Common myeloid progenitor, CD34-positive (primary cell): ENCODE measurements around the gene TMEM17.

Experiments
- CTCF ChIA-PET: fragments of 350-600 bp; sonication (Branson Sonifier 250); formaldehyde crosslinking; loops from one replicate; lab custom pipeline; 2021; ENCODE audit warnings: antibody characterized with exemption; lab: Charles Lee
- POLR2A ChIA-PET: fragments of 350-600 bp; sonication (Branson Sonifier 250); formaldehyde crosslinking; loops from one replicate; lab custom pipeline; 2021; ENCODE audit warnings: antibody characterized with exemption; lab: Charles Lee
- DNase-seq, 3 donors: peaks; one replicate each; pipeline versions ENCODE4 v3.0.0 to v3.0.0-alpha.2; 2013
- H3K27ac ChIP-seq, 2 experiments: 1 replicate in 1 of 2; 2 replicates in 1 of 2; pipeline ENCODE4 v1.7.0; 2013; ENCODE audit warnings: inconsistent platforms in 2 of 2, low read length in 2 of 2, mild to moderate bottlenecking in 2 of 2, low read depth in 1 of 2, moderate library complexity in 1 of 2; ENCODE audit not compliant: severe bottlenecking in 2 of 2, insufficient read depth in 1 of 2, poor library complexity in 1 of 2
- H3K27me3 ChIP-seq, 5 experiments: replicated peaks in 2 of 5; 1 replicate in 3 of 5; 2 replicates in 2 of 5; pipeline versions ENCODE4 v1.6.1 to v1.7.0; 2013; ENCODE audit warnings: low read length in 4 of 5, mild to moderate bottlenecking in 2 of 5, moderate library complexity in 2 of 5, inconsistent platforms in 1 of 5; ENCODE audit not compliant: insufficient read depth in 5 of 5, control insufficient read depth in 4 of 5
- H3K36me3 ChIP-seq, 4 experiments: 1 replicate in 2 of 4; 2 replicates in 2 of 4; pipeline versions ENCODE4 v1.6.1 to v1.7.0; 2013; ENCODE audit warnings: low read length in 3 of 4, control low read depth in 1 of 4, mild to moderate bottlenecking in 1 of 4; ENCODE audit not compliant: control insufficient read depth in 4 of 4, insufficient read depth in 4 of 4
- H3K4me1 ChIP-seq, 4 experiments: 1 replicate in 3 of 4; 2 replicates in 1 of 4; pipeline versions ENCODE4 v1.6.1 to v1.7.1; 2013; ENCODE audit warnings: low read length in 3 of 4, mild to moderate bottlenecking in 3 of 4, control low read depth in 1 of 4, inconsistent platforms in 1 of 4, moderate library complexity in 1 of 4; ENCODE audit not compliant: control insufficient read depth in 4 of 4, insufficient read depth in 4 of 4; ENCODE audit errors: control extremely low read depth in 1 of 4
- H3K4me3 ChIP-seq, 7 experiments: 1 replicate in 4 of 7; 2 replicates in 3 of 7; pipeline versions ENCODE4 v1.5.1 to v1.7.0; 2013; ENCODE audit warnings: mild to moderate bottlenecking in 7 of 7, low read length in 6 of 7, moderate library complexity in 6 of 7, inconsistent platforms in 2 of 7, low read depth in 2 of 7, control low read depth in 1 of 7; ENCODE audit not compliant: insufficient read depth in 4 of 7, control insufficient read depth in 1 of 7; ENCODE audit errors: extremely low read depth in 1 of 7
- H3K9me3 ChIP-seq, 5 experiments: 1 replicate in 4 of 5; 2 replicates in 1 of 5; pipeline versions ENCODE4 v1.6.1 to v1.7.1; 2013; ENCODE audit warnings: low read length in 4 of 5, mild to moderate bottlenecking in 2 of 5, inconsistent platforms in 1 of 5, low read depth in 1 of 5, moderate library complexity in 1 of 5; ENCODE audit not compliant: control insufficient read depth in 4 of 5, insufficient read depth in 2 of 5; ENCODE audit errors: control extremely low read depth in 1 of 5
- WGBS: methylation state at CpG from one replicate; pipeline ENCODE4 v1.1.5; 2013; ENCODE audit not compliant: insufficient coverage; 5-methylcytosine and 5-hydroxymethylcytosine counted together

TMEM17 gene

DNA sequence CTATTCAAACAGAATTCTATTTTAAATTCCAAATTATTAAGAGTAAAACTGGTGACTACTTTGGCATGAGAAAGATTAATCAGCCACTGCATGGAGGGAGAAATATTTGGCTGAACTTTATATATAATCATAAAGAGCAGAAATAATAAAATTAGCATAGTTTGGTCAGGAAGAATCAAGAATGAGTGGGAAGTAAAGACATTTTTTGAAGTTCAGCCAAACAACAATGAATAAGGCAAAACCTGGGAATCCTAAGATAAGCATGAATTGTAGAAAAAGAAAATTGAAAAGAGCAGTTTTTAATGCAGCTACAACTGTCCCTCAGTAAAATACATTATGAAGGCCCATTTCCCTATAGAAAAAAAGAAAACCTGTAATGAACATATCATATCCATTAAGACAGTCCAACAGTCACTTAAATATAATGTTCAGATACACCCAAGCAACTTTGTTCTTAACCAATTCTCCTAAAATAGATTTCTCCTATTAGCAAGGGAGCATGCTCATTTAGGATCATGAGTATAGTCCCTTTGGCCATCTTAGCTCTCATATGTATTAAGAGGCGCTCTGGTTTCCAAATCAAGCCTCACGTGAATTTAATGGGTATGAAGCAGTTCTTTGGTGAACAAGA, 6.5 kb downstream of the TMEM17 start:
- Histone ChIP-seq H3K27ac (peak overlapping the region in 1 of 2 experiments; percentile 36), H3K4me1 (peaks cover 0 to 19% (median 0%) of the 10 kb centered on the region in 4 experiments), H3K27me3 (no peaks in the 10 kb centered on the region), H3K9me3 (no peaks in the 10 kb centered on the region), H3K36me3 (peaks cover 0 to 5% (median 3%) of the 10 kb centered on the region in 4 experiments), H3K4me3 (no peak overlapping the region)
- ChIA-PET POLR2A (no interaction called here), CTCF (no interaction called here)
- WGBS, result no CpG with 5 or more reads among the region's 2 CpGs
- DNase-seq, result no peak

- peaks cover 0 to 5% (median 3%) of the 10 kb centered on the region in 4 experiments for H3K36me3 ChIP-seq
- no peaks in the 10 kb centered on the region for H3K9me3 ChIP-seq
- H3K27ac ChIP-seq, result peak overlapping the region in 1 of 2 experiments; percentile 36
- H3K4me3 ChIP-seq, result no peak overlapping the region
- no peaks in the 10 kb centered on the region for H3K27me3 ChIP-seq
- no peak for DNase-seq
- H3K4me1 ChIP-seq, result peaks cover 0 to 19% (median 0%) of the 10 kb centered on the region in 4 experiments
- POLR2A ChIA-PET, result no interaction called here
- CTCF ChIA-PET, result no interaction called here
Measured at GRCh38 chr2:62498739-62499138, 7.3 kb downstream of the TMEM17 start.

DNA sequence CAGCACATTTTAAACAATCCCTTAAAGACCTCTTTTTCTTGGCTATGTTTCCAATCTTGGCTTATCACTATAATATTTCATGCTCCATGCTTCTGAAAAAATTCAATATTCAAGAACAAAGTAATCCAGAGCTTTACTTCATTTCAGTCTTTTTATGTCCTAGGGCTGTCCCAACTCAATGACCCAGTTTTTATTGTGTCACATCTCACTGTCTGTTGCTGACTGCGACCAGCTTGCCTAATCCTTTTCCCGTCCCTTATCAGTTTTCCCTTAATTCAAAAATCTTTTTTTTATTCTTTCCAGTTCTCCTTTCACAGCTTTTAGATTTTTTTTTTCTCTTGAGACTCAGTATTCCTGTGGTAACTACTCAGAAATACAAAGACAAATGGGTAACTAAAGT, 10.2 kb downstream of the TMEM17 start:
- POLR2A ChIA-PET, result no interaction called here
- Histone ChIP-seq H3K36me3 (no peaks in the 10 kb centered on the region), H3K4me1 (peaks cover 0 to 4% (median 0%) of the 10 kb centered on the region in 4 experiments), H3K9me3 (no peaks in the 10 kb centered on the region), H3K27me3 (no peaks in the 10 kb centered on the region), H3K4me3 (no peak overlapping the region), H3K27ac (no peak overlapping the region)
- CTCF ChIA-PET, result no interaction called here
- WGBS, result 87% methylated on average over 2 of the region's 2 CpGs
- DNase-seq, result no peak

DNA sequence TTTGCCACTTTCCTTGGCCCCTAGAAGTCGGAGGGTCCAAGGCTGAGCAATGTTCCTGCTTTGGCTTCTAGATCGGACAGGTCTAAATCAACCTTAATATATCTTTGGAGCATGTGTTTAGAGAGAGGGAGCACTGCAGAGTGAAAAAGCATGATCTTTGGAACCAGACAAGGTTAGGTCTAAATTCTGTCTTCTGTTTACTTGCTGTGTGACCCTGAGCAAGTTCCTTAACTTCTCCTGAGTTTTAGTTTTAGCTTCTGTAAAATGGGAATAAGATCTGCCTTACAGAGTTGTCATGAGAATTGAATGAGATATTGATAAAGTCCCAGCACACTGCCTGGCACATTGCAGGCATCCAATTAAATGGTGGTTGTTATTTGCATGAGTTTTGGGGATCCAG, 13.9 kb downstream of the TMEM17 start:
- Histone ChIP-seq H3K4me3 (no peak overlapping the region), H3K36me3 (no peaks in the 10 kb centered on the region), H3K9me3 (no peaks in the 10 kb centered on the region), H3K27ac (no peak overlapping the region), H3K27me3 (no peaks in the 10 kb centered on the region), H3K4me1 (no peaks in the 10 kb centered on the region)
- no peak for DNase-seq
- CTCF ChIA-PET, result interaction anchor here (1.7 to 2.2 kb wide), 2 partner anchors 10 to 24 kb away, joined by 4 to 8 read pairs; no protein-coding TSS in a partner anchor
- WGBS, result no CpG with 5 or more reads among the region's 2 CpGs
- POLR2A ChIA-PET, result no interaction called here

DNA sequence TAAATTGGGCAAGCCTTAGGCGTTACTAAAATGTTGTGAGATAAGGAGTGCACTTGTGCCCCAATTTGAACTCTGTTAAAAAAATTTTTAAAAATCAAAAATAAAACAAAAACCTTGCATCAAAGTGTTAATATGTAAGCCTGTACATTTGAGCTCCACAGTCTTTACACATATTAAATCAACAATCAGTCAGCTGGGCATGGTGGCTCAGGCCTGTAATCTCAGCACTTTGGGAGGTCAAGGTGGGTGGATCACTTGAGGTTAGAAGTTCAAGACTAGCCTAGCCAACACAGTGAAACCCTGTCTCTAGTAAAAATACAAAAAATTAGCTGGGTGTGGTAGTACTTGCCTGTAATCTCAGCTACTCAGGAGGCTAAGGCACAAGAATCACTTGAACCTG, 16.3 kb downstream of the TMEM17 start:
- no peak overlapping the region for H3K4me3 ChIP-seq
- no peak overlapping the region for H3K27ac ChIP-seq
- CTCF ChIA-PET, result interaction anchor here (2.3 kb wide), 1 partner anchor 32 kb away, joined by 8 read pairs; no protein-coding TSS in a partner anchor
- H3K4me1 ChIP-seq, result no peaks in the 10 kb centered on the region
- H3K9me3 ChIP-seq, result no peaks in the 10 kb centered on the region
- H3K36me3 ChIP-seq, result no peaks in the 10 kb centered on the region
- H3K27me3 ChIP-seq, result no peaks in the 10 kb centered on the region
- POLR2A ChIA-PET, result no interaction called here
- WGBS, result no CpG with 5 or more reads among the region's 1 CpG
- no peak for DNase-seq

- 100% methylated on average over 2 of the region's 4 CpGs for WGBS
- no peaks in the 10 kb centered on the region for H3K27me3 ChIP-seq
- no peaks in the 10 kb centered on the region for H3K9me3 ChIP-seq
- POLR2A ChIA-PET, result no interaction called here
- no peak for DNase-seq
- no peaks in the 10 kb centered on the region for H3K36me3 ChIP-seq
- no peak overlapping the region for H3K4me3 ChIP-seq
- H3K27ac ChIP-seq, result no peak overlapping the region
- CTCF ChIA-PET, result interaction anchor here (1.2 kb wide), 1 partner anchor 14 kb away, joined by 3 read pairs; no protein-coding TSS in a partner anchor
- H3K4me1 ChIP-seq, result no peaks in the 10 kb centered on the region
Measured at GRCh38 chr2:62489162-62489561, 16.8 kb downstream of the TMEM17 start.

- no peak for DNase-seq
- Histone ChIP-seq H3K27ac (no peak overlapping the region), H3K4me1 (no peaks in the 10 kb centered on the region), H3K27me3 (no peaks in the 10 kb centered on the region), H3K9me3 (no peaks in the 10 kb centered on the region), H3K36me3 (no peaks in the 10 kb centered on the region), H3K4me3 (no peak overlapping the region)
- CTCF ChIA-PET, result interaction anchor here (1.9 kb wide), 1 partner anchor 10 kb away, joined by 9 read pairs; no protein-coding TSS in a partner anchor
- 100% methylated on average over 1 of the region's 1 CpG for WGBS
- POLR2A ChIA-PET, result no interaction called here
Measured at GRCh38 chr2:62486439-62486765, 19.6 kb downstream of the TMEM17 start.
